ENCODE data around the gene COL5A1.

The COL5A1 gene

GRCh38 chr9:134726026-134726721 is 84.6 kb downstream of the COL5A1 start:
- Histone ChIP-seq H3K9me3 (ENCODE audit: control insufficient read depth, insufficient read depth, low read length) (no peaks in the 10 kb centered on the region), H3K27me3 (ENCODE audit: control insufficient read depth, insufficient read depth, low read length) (no peaks in the 10 kb centered on the region), H3K4me3 (ENCODE audit: low read length) (no peak overlapping the region), H3K27ac (ENCODE audit: low read length) (no peak overlapping the region), H3K4me1 (ENCODE audit: control insufficient read depth, insufficient read depth, low read length) (no peaks in the 10 kb centered on the region), H3K36me3 (ENCODE audit: control insufficient read depth, insufficient read depth, low read length) (no peaks in the 10 kb centered on the region; the same call in 1 of the 2 replicates)
- no peak for DNase-seq (ENCODE audit: low read depth, low spot score)
- WGBS (ENCODE audit: insufficient coverage, insufficient read length) = 100% methylated on average over 1 of the region's 4 CpGs

GRCh38 chr9:134726722-134727034 is 85.1 kb downstream of the COL5A1 start:
- Histone ChIP-seq H3K4me3 (ENCODE audit: low read length) (no peak overlapping the region), H3K4me1 (ENCODE audit: control insufficient read depth, insufficient read depth, low read length) (no peaks in the 10 kb centered on the region), H3K27ac (ENCODE audit: low read length) (no peak overlapping the region), H3K27me3 (ENCODE audit: control insufficient read depth, insufficient read depth, low read length) (no peaks in the 10 kb centered on the region), H3K9me3 (ENCODE audit: control insufficient read depth, insufficient read depth, low read length) (no peaks in the 10 kb centered on the region), H3K36me3 (ENCODE audit: control insufficient read depth, insufficient read depth, low read length) (no peaks in the 10 kb centered on the region; the same call in 1 of the 2 replicates)
- DNase-seq (ENCODE audit: low read depth, low spot score) = no peak
- WGBS (ENCODE audit: insufficient coverage, insufficient read length) = 100% methylated on average over 1 of the region's 1 CpG

- no CpG with 5 or more reads among the region's 29 CpGs for WGBS (ENCODE audit: insufficient coverage, insufficient read length)
Observed at GRCh38 chr9:134728021-134728795, 86.6 kb downstream of the COL5A1 start.

GRCh38 chr9:134728801-134729495 is 87.3 kb downstream of the COL5A1 start:
- DNase-seq (ENCODE audit: low read depth, low spot score) = no peak
- Histone ChIP-seq H3K27ac (ENCODE audit: low read length) (no peak overlapping the region), H3K4me1 (ENCODE audit: control insufficient read depth, insufficient read depth, low read length) (no peaks in the 10 kb centered on the region), H3K4me3 (ENCODE audit: low read length) (no peak overlapping the region), H3K9me3 (ENCODE audit: control insufficient read depth, insufficient read depth, low read length) (no peaks in the 10 kb centered on the region), H3K36me3 (ENCODE audit: control insufficient read depth, insufficient read depth, low read length) (no peaks in the 10 kb centered on the region; the same call in 1 of the 2 replicates), H3K27me3 (ENCODE audit: control insufficient read depth, insufficient read depth, low read length) (no peaks in the 10 kb centered on the region)
- no CpG with 5 or more reads among the region's 28 CpGs for WGBS (ENCODE audit: insufficient coverage, insufficient read length)

More at GRCh38 chr9:134728021-134728795, 86.6 kb downstream of the COL5A1 start:
- no peak overlapping the region for H3K27ac ChIP-seq (ENCODE audit: low read length)
- H3K4me3 ChIP-seq (ENCODE audit: low read length) = no peak overlapping the region
- no peaks in the 10 kb centered on the region for H3K4me1 ChIP-seq (ENCODE audit: control insufficient read depth, insufficient read depth, low read length)
- H3K9me3 ChIP-seq (ENCODE audit: control insufficient read depth, insufficient read depth, low read length) = no peaks in the 10 kb centered on the region
- no peaks in the 10 kb centered on the region; the same call in 1 of the 2 replicates for H3K36me3 ChIP-seq (ENCODE audit: control insufficient read depth, insufficient read depth, low read length)
- no peaks in the 10 kb centered on the region for H3K27me3 ChIP-seq (ENCODE audit: control insufficient read depth, insufficient read depth, low read length)
- no peak for DNase-seq (ENCODE audit: low read depth, low spot score)

- no peaks in the 10 kb centered on the region for H3K4me1 ChIP-seq (ENCODE audit: control insufficient read depth, insufficient read depth, low read length)
- no peak for DNase-seq (ENCODE audit: low read depth, low spot score)
- H3K4me3 ChIP-seq (ENCODE audit: low read length) = no peak overlapping the region
- H3K9me3 ChIP-seq (ENCODE audit: control insufficient read depth, insufficient read depth, low read length) = no peaks in the 10 kb centered on the region
- no peaks in the 10 kb centered on the region; the same call in 1 of the 2 replicates for H3K36me3 ChIP-seq (ENCODE audit: control insufficient read depth, insufficient read depth, low read length)
- H3K27ac ChIP-seq (ENCODE audit: low read length) = no peak overlapping the region
- WGBS (ENCODE audit: insufficient coverage, insufficient read length) = no CpG with 5 or more reads among the region's 23 CpGs
- H3K27me3 ChIP-seq (ENCODE audit: control insufficient read depth, insufficient read depth, low read length) = no peaks in the 10 kb centered on the region
Observed at GRCh38 chr9:134730011-134730760, 88.6 kb downstream of the COL5A1 start.

GRCh38 chr9:134730761-134731496 is 89.3 kb downstream of the COL5A1 start:
- no peak overlapping the region for H3K4me3 ChIP-seq (ENCODE audit: low read length)
- H3K4me1 ChIP-seq (ENCODE audit: control insufficient read depth, insufficient read depth, low read length) = no peaks in the 10 kb centered on the region
- DNase-seq (ENCODE audit: low read depth, low spot score) = no peak
- no peaks in the 10 kb centered on the region; the same call in 1 of the 2 replicates for H3K36me3 ChIP-seq (ENCODE audit: control insufficient read depth, insufficient read depth, low read length)
- WGBS (ENCODE audit: insufficient coverage, insufficient read length) = no CpG with 5 or more reads among the region's 22 CpGs
- no peak overlapping the region for H3K27ac ChIP-seq (ENCODE audit: low read length)
- H3K27me3 ChIP-seq (ENCODE audit: control insufficient read depth, insufficient read depth, low read length) = no peaks in the 10 kb centered on the region
- no peaks in the 10 kb centered on the region for H3K9me3 ChIP-seq (ENCODE audit: control insufficient read depth, insufficient read depth, low read length)

- no peak overlapping the region for H3K27ac ChIP-seq (ENCODE audit: low read length)
- no peaks in the 10 kb centered on the region; the same call in 1 of the 2 replicates for H3K36me3 ChIP-seq (ENCODE audit: control insufficient read depth, insufficient read depth, low read length)
- no peaks in the 10 kb centered on the region for H3K27me3 ChIP-seq (ENCODE audit: control insufficient read depth, insufficient read depth, low read length)
- no peak for DNase-seq (ENCODE audit: low read depth, low spot score)
- no peak overlapping the region for H3K4me3 ChIP-seq (ENCODE audit: low read length)
- no peaks in the 10 kb centered on the region for H3K4me1 ChIP-seq (ENCODE audit: control insufficient read depth, insufficient read depth, low read length)
- WGBS (ENCODE audit: insufficient coverage, insufficient read length) = no CpG with 5 or more reads among the region's 45 CpGs
- H3K9me3 ChIP-seq (ENCODE audit: control insufficient read depth, insufficient read depth, low read length) = no peaks in the 10 kb centered on the region
Observed at GRCh38 chr9:134731497-134732391, 90.1 kb downstream of the COL5A1 start.

GRCh38 chr9:134732392-134733110 is 90.9 kb downstream of the COL5A1 start:
- WGBS (ENCODE audit: insufficient coverage, insufficient read length) = no CpG with 5 or more reads among the region's 26 CpGs
- DNase-seq (ENCODE audit: low read depth, low spot score) = no peak
- no peak overlapping the region for H3K27ac ChIP-seq (ENCODE audit: low read length)
- H3K27me3 ChIP-seq (ENCODE audit: control insufficient read depth, insufficient read depth, low read length) = no peaks in the 10 kb centered on the region
- no peaks in the 10 kb centered on the region for H3K4me1 ChIP-seq (ENCODE audit: control insufficient read depth, insufficient read depth, low read length)
- no peaks in the 10 kb centered on the region; the same call in 1 of the 2 replicates for H3K36me3 ChIP-seq (ENCODE audit: control insufficient read depth, insufficient read depth, low read length)
- no peaks in the 10 kb centered on the region for H3K9me3 ChIP-seq (ENCODE audit: control insufficient read depth, insufficient read depth, low read length)
- no peak overlapping the region for H3K4me3 ChIP-seq (ENCODE audit: low read length)

All from iPS DF 6.9 (cell line).